GM03348 (cell line): ENCODE data around the gene C16orf78.
A peak's percentile ranks its signal among the peaks of the same experiment; 100 is the strongest.
"Not testable (repeated sequence)": the region's sequence is repeated elsewhere in the genome, so short reads cannot be mapped to it uniquely, and the experiment has no call there.

Experiments
- DNase-seq: peaks from one replicate; pipeline ENCODE4 v3.0.0; 2012; ENCODE audit warnings: low spot score

Gene C16orf78

GRCh38 chr16:49349446-49350168 lies 24.0 kb upstream of the C16orf78 start:
- no peak for DNase-seq

DNA sequence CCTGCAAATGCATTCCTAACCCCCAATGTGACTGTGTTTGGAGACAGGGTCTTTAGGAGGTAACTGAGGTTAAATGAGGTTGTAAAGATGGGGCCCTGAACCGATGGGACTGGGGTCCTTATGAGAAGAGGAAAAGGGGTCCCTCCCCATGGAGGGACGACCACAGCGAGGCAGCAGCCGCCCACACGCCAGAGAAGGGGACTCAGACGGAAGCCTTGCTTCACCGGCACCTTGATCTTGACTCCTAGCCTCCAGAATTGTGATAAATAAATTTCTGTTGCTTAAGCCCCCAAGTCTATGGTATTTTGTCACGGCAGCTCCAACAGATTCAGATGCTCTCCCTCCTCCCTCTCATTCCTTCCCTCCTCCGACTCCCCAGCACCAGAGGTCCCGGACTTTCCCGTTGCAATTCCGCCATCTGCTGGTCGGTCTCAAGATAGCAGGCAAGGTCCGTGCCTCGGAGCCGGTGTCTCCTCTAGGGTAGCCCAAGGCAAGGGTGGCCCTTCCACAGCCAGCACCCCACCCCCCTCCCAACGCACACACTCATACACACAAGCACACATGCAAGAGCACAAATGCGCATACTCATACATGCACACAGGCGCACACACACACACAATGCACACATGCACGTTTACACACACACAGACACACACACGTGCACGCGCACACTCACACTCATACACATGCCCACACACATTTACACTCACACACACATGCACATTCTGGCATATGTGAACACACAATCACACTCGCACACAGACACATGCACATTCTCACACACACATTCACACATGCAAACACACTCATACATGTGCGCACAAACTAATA lies 23.1 kb upstream of the C16orf78 start:
- DNase-seq, result peak; percentile 89

- no peak for DNase-seq
Measured at GRCh38 chr16:49351096-49351487, 22.5 kb upstream of the C16orf78 start.

GRCh38 chr16:49352892-49353291 lies 20.7 kb upstream of the C16orf78 start:
- no peak for DNase-seq

GRCh38 chr16:49353680-49354079 lies 19.9 kb upstream of the C16orf78 start:
- no peak for DNase-seq

GRCh38 chr16:49354101-49354500 lies 19.5 kb upstream of the C16orf78 start:
- DNase-seq, result no peak

- no peak for DNase-seq
Measured at GRCh38 chr16:49354991-49355390, 18.6 kb upstream of the C16orf78 start.

GRCh38 chr16:49355933-49356665 lies 17.5 kb upstream of the C16orf78 start:
- no peak for DNase-seq

GRCh38 chr16:49356728-49357488 lies 16.7 kb upstream of the C16orf78 start:
- DNase-seq, result no peak

DNA sequence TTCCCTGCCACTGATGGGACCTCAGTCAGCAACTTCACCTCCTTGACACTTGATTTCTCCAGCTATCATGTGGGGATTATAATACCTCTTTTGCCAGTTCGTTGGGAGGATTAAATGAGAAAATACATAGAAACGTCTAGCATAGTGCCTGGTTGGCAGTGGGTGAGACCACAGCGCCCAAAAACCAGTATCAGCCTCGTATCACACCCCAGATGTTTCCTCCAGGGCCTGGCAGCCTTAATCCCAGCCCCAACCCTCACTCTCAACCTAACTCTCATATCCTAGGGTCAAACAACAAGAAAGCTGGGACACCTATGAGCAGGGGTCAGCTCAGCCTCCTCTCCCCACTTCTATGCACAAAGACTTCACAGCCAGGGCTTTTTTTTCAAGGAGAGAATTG lies 14.0 kb upstream of the C16orf78 start:
- no peak for DNase-seq

DNA sequence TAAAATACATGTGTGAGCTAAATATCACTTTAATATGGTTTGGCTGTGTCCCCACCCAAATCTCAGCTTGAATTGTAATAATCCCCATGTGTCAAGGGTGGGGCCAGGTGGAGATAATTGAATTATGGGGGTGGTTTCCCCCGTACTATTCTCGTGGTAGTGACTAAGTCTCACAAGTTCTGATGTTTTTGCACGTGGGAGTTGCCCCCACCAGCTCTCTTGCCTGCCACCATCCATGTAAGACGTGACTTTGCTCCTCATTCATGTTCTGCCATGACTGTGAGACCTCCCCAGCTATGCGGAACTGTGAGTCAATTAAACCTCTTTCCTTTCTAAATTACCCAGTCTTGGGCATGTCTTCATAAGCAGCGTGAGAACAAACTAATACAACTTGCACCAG lies 11.9 kb upstream of the C16orf78 start:
- DNase-seq, result not testable (repeated sequence)

GRCh38 chr16:49362230-49362629 lies 11.4 kb upstream of the C16orf78 start:
- DNase-seq, result no peak

DNA sequence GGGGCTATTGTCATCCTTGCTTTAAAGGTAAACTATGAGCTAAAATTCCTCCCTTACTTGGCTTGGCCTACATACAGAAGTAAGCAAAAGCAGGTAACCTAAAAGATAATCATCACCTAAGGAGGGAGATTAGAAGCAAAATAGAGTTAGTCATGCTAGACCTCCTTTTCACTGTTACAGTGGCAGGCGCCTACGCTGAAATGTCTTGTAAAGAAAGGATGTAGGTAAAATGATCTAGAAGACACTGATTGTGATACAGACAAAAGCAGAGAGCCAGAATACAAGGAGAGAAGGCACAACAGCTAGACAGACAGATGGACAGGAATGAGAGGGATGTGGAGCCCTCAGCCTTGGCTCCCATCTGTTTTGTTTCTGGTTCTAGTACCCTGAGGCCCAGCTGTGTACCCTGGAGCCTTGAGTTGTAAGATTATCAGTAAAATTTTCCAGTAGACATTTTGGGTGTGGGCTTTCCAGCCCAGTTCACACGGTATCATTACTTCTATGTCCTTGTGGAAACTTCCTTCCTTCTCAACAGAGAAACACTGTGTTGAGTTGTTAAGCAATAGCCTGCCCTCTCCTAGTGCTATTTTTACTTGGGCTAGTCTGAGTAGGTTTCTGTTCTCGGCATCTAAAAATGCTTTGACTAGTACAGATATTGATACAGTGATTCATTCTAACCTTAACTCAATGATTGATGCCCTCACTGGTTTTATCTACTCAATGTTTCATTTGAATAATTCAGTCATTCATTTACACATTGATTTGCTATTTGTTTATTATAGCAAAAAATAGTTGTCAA lies 7.7 kb upstream of the C16orf78 start:
- DNase-seq, result no peak

GRCh38 chr16:49366669-49367068 lies 6.9 kb upstream of the C16orf78 start:
- DNase-seq, result no peak

GRCh38 chr16:49369651-49370611 lies 3.7 kb upstream of the C16orf78 start:
- DNase-seq, result no peak

DNA sequence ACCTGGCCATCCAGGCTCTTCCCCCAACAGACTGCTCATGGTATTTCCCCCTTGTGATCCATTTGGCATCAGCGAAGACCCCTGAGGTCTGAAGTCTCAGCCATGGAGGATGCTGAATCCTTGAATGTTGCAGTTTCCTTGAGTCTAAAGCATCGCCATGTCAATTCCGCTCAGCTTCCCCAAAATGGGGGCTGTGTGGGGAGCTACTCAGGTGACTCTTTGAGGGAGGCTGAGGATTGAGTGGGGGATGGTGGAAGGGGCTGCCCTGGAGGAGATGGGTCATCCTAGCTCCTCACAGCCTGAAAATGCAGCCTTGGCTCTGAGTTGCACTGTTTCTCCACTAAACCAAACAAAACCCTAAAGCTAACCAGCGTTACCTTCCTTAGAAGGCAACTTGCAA lies 2.6 kb downstream of the C16orf78 start:
- DNase-seq, result no peak

- no peak for DNase-seq
Measured at GRCh38 chr16:49377196-49377755, 3.7 kb downstream of the C16orf78 start.

DNA sequence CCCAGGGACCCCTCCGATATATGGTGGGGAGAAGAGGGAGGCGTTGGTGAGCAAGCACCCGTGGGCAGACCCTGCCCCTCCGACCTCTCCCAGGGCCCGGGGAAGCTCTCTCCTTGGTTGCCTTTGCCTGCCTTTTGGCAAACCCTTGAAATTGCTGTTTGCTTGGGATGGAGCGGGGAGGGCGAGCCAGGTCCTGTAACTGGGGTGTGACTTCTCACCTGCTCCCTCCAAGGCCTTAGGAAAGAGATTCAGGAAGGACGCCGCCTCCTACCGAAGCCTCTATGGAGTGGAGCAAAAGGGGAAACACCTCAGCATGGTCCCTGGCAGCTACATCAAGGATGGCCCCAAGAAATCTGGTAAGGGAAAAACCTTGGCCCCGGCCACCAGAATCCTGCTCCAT lies 4.6 kb downstream of the C16orf78 start:
- DNase-seq, result no peak

- no peak for DNase-seq
Measured at GRCh38 chr16:49378816-49379215, 5.2 kb downstream of the C16orf78 start.

DNA sequence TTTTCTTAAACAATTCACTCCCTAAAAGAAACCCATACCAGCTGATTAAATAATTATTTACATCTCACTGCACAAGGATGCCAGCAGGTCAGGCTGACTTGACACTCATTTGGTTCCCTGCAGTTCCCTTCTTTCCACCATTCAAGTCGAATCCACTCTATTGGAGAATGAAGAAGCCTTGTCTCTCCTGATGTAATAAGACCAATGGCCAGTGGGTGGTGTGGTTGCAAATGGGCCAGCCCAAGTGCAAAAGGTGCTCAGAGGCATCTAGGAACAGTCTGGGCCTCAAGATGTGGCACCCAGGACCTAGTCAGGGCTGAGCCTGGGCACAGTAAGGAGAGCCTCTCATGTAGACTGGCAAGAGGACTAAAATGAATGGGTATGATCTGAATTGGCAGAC lies 9.3 kb downstream of the C16orf78 start:
- no peak for DNase-seq
